ENCODE measurements around the gene COL4A3.

Gene COL4A3

DNA sequence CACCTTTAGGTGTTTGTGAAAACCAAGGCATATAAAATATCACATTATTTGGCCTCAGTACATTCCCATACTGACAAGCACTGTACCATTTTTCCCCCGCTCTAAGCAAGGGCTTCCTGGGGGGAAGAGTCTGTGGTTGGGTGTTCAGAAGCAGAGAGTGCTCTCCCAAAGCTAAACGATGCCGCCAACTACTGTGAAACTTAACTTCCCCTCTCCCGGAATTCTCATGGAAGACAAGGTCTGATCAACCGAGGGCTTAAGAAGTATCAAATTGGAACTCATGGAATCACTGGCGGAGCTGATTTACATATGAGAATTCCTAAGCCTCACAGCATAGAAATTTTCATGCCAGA lies 160.2 kb downstream of the COL4A3 start:
- TF ChIP-seq, protein P1, sequence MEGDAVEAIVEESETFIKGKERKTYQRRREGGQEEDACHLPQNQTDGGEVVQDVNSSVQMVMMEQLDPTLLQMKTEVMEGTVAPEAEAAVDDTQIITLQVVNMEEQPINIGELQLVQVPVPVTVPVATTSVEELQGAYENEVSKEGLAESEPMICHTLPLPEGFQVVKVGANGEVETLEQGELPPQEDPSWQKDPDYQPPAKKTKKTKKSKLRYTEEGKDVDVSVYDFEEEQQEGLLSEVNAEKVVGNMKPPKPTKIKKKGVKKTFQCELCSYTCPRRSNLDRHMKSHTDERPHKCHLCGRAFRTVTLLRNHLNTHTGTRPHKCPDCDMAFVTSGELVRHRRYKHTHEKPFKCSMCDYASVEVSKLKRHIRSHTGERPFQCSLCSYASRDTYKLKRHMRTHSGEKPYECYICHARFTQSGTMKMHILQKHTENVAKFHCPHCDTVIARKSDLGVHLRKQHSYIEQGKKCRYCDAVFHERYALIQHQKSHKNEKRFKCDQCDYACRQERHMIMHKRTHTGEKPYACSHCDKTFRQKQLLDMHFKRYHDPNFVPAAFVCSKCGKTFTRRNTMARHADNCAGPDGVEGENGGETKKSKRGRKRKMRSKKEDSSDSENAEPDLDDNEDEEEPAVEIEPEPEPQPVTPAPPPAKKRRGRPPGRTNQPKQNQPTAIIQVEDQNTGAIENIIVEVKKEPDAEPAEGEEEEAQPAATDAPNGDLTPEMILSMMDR (conservative IDR thresholded peaks at IDR 0.05) = no peak
- TF ChIP-seq ZFX (IDR thresholded peaks at IDR 0.05) = no peak
- peak overlapping the region; percentile 90 for H3K27ac ChIP-seq

DNA sequence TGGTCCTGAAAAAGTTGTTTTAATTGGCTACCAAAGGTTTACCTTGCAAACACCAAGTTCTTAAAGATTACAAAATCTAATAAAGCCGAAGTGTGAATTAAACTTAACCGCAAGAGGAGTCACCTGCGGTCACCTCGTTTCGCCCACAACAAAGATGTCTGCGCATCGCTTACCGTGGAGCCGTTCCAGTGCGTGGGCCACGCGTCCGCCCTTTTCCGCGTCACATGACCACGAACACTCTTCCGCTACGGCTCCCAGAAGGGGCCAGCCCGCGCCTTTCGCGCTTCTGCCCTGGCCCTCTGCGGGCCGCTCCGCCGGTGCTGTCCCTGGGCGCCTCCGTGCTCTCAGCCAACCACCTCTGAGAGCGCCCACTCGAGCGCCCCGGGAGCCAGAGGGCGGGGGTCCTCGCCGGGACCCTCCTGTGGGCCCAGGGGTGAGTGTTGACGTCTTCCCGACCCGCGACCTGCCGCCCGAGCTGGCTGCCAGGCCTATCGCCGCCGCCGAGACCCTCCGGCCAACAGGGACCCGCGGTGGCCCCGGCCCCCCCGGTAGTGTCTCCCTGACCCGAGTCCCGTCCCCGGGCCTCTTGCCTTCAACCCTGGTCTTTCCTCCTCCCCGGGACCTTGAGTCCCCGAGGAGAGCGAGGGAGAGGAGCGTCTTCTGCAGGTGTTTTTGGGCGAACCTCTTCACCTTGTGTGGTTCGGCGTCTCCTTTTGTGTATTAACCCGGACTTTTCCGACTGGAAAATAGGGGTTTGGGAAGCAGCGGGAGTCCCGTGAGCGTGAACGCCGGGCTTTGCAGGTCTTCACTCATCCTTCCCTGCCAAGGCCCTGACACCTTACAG lies 160.8 kb downstream of the COL4A3 start, which contains the start of gene MFF:
TSS of gene MFF (plus strand) at position 257 of the 844 bp plus-strand sequence. CDS start 5,415 bp downstream, outside the sequence.
- H3K27ac ChIP-seq = peak within 1 kb of the TSS; percentile 90

DNA sequence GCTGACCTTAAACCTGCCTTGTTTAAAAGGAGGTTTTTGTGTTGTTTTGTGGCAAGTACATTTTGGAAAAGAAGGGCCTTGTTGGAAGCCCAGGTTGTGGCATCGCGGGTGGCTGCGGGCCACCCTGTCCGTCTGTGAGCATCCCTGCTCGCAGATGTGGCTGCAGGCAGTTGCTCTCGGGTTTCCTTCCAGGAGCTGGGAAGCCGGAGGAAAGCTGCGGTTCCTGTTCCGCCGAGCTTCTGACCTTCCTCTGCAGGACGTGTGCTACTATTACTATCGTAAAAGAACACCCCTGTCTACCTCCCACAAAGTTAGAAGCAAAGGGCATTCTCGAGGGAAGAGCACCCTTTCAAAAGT lies 161.4 kb downstream of the COL4A3 start:
- H3K27ac ChIP-seq = peak overlapping the region; percentile 90
- no peak for TF ChIP-seq ZFX (IDR thresholded peaks at IDR 0.05)
- TF ChIP-seq, protein P1 (conservative IDR thresholded peaks at IDR 0.05) = peak; percentile 32; the same call in 1 of the 2 replicates

More for the DNA sequence above, 160.8 kb downstream of the COL4A3 start, which contains the start of gene MFF:
- TF ChIP-seq, protein P1 (conservative IDR thresholded peaks at IDR 0.05) = peak; percentile 56
- peak; percentile 90 for TF ChIP-seq ZFX (IDR thresholded peaks at IDR 0.05)

DNA sequence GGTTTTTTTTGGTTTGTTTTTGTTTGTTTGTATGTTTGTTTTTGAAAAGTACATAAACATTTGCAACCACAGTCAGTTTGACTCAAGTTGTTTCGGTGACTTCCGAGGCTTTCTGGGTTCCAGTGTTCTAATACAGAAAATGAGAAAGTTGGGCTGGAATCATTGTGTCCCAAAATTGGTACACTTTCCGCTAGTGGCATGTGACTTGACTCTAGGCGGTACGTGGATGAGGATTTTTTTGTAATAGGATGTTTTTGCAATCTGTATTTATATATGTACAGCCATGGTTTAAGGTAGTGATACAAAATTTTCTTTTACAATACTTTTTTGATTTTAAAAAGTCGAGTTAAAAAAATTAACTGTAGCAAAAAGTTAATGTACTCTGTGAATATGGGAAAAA lies 162.4 kb downstream of the COL4A3 start:
- TF ChIP-seq, protein P1 (conservative IDR thresholded peaks at IDR 0.05) = no peak
- no peak for TF ChIP-seq ZFX (IDR thresholded peaks at IDR 0.05)
- H3K27ac ChIP-seq = no peak overlapping the region

DNA sequence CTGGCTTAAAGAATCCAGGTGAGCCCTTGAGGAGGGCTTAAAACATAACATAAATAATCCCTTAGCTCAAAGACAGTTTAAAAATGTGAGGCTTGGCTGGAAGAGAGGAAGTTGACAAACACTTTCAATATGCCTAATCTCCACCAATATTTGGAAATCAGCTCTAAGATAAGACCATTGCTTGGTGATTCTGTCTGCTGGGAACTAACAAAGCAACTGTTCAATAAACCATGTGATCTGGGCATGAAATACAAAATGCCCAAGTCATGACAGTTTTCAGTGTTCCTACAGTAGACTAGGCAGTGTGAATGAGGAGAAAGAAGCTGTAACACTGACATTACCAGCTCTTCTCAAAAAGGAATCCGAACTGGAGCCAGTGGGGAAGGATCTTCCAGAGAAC lies 171.3 kb downstream of the COL4A3 start:
- no peak overlapping the region for H3K27ac ChIP-seq
- no peak for TF ChIP-seq ZFX (IDR thresholded peaks at IDR 0.05)
- TF ChIP-seq, protein P1 (conservative IDR thresholded peaks at IDR 0.05) = no peak

DNA sequence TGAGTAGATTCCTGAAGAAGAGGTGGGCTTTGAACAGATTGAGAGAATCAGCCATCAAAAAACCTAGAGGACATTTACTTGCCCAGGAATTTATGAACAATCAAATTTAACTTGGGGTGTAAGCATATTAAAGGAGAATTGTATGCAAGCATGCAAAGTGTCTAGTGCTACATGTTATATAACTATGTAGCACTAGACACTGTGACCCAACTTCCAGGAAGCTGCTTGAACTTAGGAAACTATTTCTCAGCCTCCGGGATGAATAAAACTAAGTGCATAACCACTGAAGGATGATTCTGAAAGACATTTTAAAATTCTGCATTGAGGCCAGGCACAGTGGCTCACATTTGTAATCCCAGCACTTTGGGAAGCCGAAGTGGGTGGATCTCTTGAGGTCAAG lies 173.0 kb downstream of the COL4A3 start:
- no peak for TF ChIP-seq ZFX (IDR thresholded peaks at IDR 0.05)
- TF ChIP-seq, protein P1 (conservative IDR thresholded peaks at IDR 0.05) = no peak

DNA sequence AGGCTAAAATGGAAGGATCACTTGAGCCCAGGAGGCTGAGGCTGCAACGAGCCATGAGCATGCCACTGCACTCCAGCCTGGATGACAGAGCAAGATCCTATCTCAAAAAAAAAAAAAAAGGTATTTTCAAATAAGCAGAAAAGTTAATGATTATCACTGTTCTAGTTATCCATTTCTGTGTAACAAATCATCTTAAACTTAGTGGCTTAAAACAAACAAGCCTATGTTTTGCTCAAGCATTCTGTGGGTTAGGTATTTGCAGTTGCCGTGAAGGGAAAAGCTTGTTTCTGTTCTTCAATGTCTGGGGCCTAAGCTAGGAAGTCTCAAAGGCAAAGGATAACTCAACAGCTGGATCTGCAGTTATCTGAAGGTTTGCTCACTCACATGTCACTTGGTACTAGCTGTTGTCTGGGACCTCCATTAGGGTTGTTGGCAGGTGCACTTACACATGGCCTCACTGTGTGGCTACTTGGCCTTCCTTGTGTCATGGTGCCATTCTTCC lies 174.7 kb downstream of the COL4A3 start:
- no peak overlapping the region for H3K27ac ChIP-seq
- TF ChIP-seq, protein P1 (conservative IDR thresholded peaks at IDR 0.05) = no peak
- no peak for TF ChIP-seq ZFX (IDR thresholded peaks at IDR 0.05)

More for the DNA sequence above, 173.0 kb downstream of the COL4A3 start:
- no peak overlapping the region for H3K27ac ChIP-seq

Data from C4-2B (cell line).